ENCODE data around the gene CAMK2G. TPM values are rescaled to one million over a fixed set of nuclear protein-coding genes. Genes with fewer than 3 reads are reported as not detected.
A peak's percentile ranks its signal among the peaks of the same experiment; 100 is the strongest.

Gene CAMK2G
- total RNA-seq, 1 donor from 2014 or later = 25.9 TPM

DNA sequence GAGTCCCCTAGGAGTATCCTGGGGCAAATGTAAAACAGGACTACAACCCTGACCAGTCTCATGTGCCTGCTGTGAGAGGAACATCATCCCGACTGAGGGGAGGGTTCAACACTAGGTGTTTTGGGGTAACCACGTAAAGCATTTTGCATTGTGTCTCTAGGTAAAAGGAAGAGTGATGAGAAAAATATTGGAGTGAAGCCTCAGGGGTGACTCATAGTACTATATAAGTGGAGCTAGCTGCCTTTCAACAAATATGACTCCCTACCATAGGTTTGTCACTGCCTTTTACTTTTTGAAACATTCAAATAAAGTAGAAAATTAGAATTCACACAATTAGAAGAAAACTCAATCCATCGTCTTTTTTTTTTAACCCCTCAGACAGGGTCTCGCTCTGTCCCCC, 2.6 kb upstream of the CAMK2G start:
- TF ChIP-seq, protein P1, sequence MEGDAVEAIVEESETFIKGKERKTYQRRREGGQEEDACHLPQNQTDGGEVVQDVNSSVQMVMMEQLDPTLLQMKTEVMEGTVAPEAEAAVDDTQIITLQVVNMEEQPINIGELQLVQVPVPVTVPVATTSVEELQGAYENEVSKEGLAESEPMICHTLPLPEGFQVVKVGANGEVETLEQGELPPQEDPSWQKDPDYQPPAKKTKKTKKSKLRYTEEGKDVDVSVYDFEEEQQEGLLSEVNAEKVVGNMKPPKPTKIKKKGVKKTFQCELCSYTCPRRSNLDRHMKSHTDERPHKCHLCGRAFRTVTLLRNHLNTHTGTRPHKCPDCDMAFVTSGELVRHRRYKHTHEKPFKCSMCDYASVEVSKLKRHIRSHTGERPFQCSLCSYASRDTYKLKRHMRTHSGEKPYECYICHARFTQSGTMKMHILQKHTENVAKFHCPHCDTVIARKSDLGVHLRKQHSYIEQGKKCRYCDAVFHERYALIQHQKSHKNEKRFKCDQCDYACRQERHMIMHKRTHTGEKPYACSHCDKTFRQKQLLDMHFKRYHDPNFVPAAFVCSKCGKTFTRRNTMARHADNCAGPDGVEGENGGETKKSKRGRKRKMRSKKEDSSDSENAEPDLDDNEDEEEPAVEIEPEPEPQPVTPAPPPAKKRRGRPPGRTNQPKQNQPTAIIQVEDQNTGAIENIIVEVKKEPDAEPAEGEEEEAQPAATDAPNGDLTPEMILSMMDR (IDR thresholded peaks at IDR 0.05; ENCODE audit: partially characterized antibody, unreplicated experiment) = no peak
- H3K9me3 Mint-ChIP-seq (ENCODE audit: unreplicated experiment) = peaks cover 9% of the 10 kb centered on the region
- no peaks in the 10 kb centered on the region for H3K36me3 Mint-ChIP-seq (ENCODE audit: unreplicated experiment)
- H3K4me1 Mint-ChIP-seq (ENCODE audit: low read depth, unreplicated experiment) = peaks cover 10% of the 10 kb centered on the region
- H3K4me3 Mint-ChIP-seq (ENCODE audit: unreplicated experiment) = no peak overlapping the region
- DNase-seq = no peak
- no peak overlapping the region for H3K27ac Mint-ChIP-seq (ENCODE audit: unreplicated experiment)
- peaks cover 7% of the 10 kb centered on the region for H3K27me3 Mint-ChIP-seq (ENCODE audit: unreplicated experiment)

DNA sequence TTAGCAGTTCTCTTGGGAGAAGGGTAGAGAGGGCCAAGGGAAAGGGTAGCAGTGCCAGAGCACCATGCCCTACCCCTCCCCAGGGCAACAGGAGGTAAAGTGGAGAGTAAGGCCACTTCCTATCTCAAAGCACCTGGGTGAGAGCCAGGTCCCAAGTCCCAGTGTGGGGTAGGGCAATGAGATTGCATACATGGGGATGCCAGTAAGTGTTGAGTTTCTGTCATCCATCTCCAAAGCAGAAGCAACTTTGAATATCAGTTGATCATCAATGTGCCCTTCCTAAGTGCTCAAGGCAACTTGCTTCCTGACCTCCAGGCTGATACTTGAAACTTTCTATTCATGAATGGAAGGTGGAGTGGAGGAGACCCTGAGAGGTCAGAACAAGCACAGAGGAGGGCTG, 2.2 kb upstream of the CAMK2G start:
- Mint-ChIP-seq H3K4me3 (ENCODE audit: unreplicated experiment) (no peak overlapping the region), H3K27ac (ENCODE audit: unreplicated experiment) (no peak overlapping the region), H3K27me3 (ENCODE audit: unreplicated experiment) (peaks cover 7% of the 10 kb centered on the region)

DNA sequence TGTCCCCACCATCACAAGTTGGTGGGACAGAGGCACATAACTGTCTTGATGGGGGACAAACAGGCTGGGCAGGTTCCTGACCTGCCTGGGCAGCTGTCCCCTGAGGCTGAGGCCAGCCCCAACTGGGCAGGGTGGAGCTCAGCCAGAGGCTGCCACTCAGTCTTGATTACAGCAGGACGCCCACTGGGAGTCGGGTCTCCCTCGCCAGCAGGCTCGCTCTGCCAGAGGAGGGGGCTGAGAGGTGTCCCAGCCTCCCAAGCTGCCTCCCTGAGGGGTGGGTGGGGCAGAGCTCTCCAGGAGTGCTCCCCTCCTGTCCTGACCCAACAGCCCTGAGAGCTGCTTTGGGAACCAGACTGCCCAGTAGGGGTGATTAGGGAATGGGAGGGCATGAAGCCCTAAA, 1.8 kb upstream of the CAMK2G start:
- TF ChIP-seq, protein P1 (IDR thresholded peaks at IDR 0.05; ENCODE audit: partially characterized antibody, unreplicated experiment) = no peak
- peaks cover 7% of the 10 kb centered on the region for H3K27me3 Mint-ChIP-seq (ENCODE audit: unreplicated experiment)
- H3K36me3 Mint-ChIP-seq (ENCODE audit: unreplicated experiment) = no peaks in the 10 kb centered on the region
- H3K27ac Mint-ChIP-seq (ENCODE audit: unreplicated experiment) = no peak overlapping the region
- no peak overlapping the region for H3K4me3 Mint-ChIP-seq (ENCODE audit: unreplicated experiment)
- peaks cover 9% of the 10 kb centered on the region for H3K9me3 Mint-ChIP-seq (ENCODE audit: unreplicated experiment)
- peaks cover 14% of the 10 kb centered on the region for H3K4me1 Mint-ChIP-seq (ENCODE audit: low read depth, unreplicated experiment)
- DNase-seq = no peak

More for the DNA sequence above, 2.2 kb upstream of the CAMK2G start:
- no peaks in the 10 kb centered on the region for H3K36me3 Mint-ChIP-seq (ENCODE audit: unreplicated experiment)
- H3K4me1 Mint-ChIP-seq (ENCODE audit: low read depth, unreplicated experiment) = peaks cover 12% of the 10 kb centered on the region
- DNase-seq = no peak
- TF ChIP-seq, protein P1 (IDR thresholded peaks at IDR 0.05; ENCODE audit: partially characterized antibody, unreplicated experiment) = no peak
- peaks cover 9% of the 10 kb centered on the region for H3K9me3 Mint-ChIP-seq (ENCODE audit: unreplicated experiment)

DNA sequence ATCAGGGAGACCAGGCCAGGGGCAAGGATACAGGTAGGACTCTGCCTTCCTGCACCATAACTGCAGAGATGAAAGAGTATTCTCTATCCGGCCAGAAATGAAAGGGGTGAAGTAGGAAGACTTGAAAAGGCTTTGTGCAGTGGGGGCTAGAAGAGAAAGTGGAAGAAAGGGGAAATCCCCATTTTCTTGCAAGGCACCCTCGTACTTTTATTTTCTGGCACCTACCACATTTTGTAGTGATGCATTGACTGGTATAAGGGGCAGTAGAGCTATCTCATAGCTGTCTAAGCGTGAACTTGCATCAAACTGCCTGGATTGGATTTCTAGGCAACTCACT, 752 bp upstream of the CAMK2G start:
- peak overlapping the region; percentile 35 for H3K4me3 Mint-ChIP-seq (ENCODE audit: unreplicated experiment)
- H3K4me1 Mint-ChIP-seq (ENCODE audit: low read depth, unreplicated experiment) = peaks cover 16% of the 10 kb centered on the region
- DNase-seq = no peak
- H3K36me3 Mint-ChIP-seq (ENCODE audit: unreplicated experiment) = no peaks in the 10 kb centered on the region
- peaks cover 9% of the 10 kb centered on the region for H3K9me3 Mint-ChIP-seq (ENCODE audit: unreplicated experiment)
- TF ChIP-seq, protein P1 (IDR thresholded peaks at IDR 0.05; ENCODE audit: partially characterized antibody, unreplicated experiment) = no peak
- peak overlapping the region; percentile 68 for H3K27ac Mint-ChIP-seq (ENCODE audit: unreplicated experiment)
- H3K27me3 Mint-ChIP-seq (ENCODE audit: unreplicated experiment) = peaks cover 7% of the 10 kb centered on the region

DNA sequence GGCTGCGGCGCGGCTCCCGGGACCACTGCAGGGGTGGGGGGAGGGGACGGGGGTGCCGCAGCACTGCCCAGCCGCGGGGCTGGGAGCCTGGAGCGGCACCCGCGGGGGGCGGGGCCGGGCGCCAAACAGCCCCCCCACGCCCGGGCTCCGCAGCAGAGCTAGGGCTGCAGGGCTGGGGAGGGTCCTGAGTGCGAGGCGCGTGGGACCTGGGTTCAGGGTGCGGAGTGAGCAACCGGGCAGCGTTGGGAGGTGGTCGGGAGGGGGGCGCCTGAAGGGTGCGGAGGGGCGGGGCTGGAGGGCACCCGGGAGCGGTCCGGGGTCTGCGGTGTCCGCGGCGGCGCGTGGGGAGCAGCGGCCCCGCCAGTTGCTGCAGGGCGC, 528 bp downstream of the CAMK2G start:
- Mint-ChIP-seq H3K36me3 (ENCODE audit: unreplicated experiment) (no peaks in the 10 kb centered on the region), H3K4me3 (ENCODE audit: unreplicated experiment) (no peak overlapping the region), H3K9me3 (ENCODE audit: unreplicated experiment) (peaks cover 9% of the 10 kb centered on the region), H3K4me1 (ENCODE audit: low read depth, unreplicated experiment) (peaks cover 20% of the 10 kb centered on the region), H3K27me3 (ENCODE audit: unreplicated experiment) (peaks cover 10% of the 10 kb centered on the region), H3K27ac (ENCODE audit: unreplicated experiment) (no peak overlapping the region)
- peak; percentile 53 for DNase-seq
- TF ChIP-seq, protein P1 (IDR thresholded peaks at IDR 0.05; ENCODE audit: partially characterized antibody, unreplicated experiment) = no peak
